HFF-Myc (cell line): ENCODE measurements around the gene LYG1.
A peak's percentile ranks its signal among the peaks of the same experiment; 100 is the strongest.
"Not testable (repeated sequence)": the region's sequence is repeated elsewhere in the genome, so short reads cannot be mapped to it uniquely, and the experiment has no call there.

Experiments used
- DNase-seq: peaks from one replicate; pipeline ENCODE4 v3.0.0-alpha.2; 2011; ENCODE audit warnings: low read depth; ENCODE audit errors: extremely low read depth
- H3K4me3 ChIP-seq: replicated peaks from 2 replicates; pipeline ENCODE4 v1.5.1; 2011; ENCODE audit warnings: low read depth, mild to moderate bottlenecking, control low read depth, low read length
- CTCF ChIP-seq: IDR thresholded peaks from 2 replicates; pipeline ENCODE4 v1.5.1; 2012; ENCODE audit warnings: mild to moderate bottlenecking, low read depth, low read length, control low read depth; ENCODE audit errors: missing control alignments

Gene LYG1

GRCh38 chr2:99297994-99298393, 3.0 kb downstream of the LYG1 start:
- no peak for DNase-seq
- no peak for TF ChIP-seq CTCF
- no peak overlapping the region for H3K4me3 ChIP-seq

GRCh38 chr2:99285526-99285925, 15.5 kb downstream of the LYG1 start:
- H3K4me3 ChIP-seq, result no peak overlapping the region
- no peak for TF ChIP-seq CTCF
- DNase-seq, result no peak

GRCh38 chr2:99279969-99280695, 20.9 kb downstream of the LYG1 start:
- no peak for DNase-seq
- no peak overlapping the region for H3K4me3 ChIP-seq
- TF ChIP-seq CTCF, result no peak

GRCh38 chr2:99278793-99279291, 22.2 kb downstream of the LYG1 start:
- DNase-seq, result peak; percentile 49
- no peak overlapping the region for H3K4me3 ChIP-seq
- no peak for TF ChIP-seq CTCF

GRCh38 chr2:99278195-99278765, 22.7 kb downstream of the LYG1 start:
- H3K4me3 ChIP-seq, result not testable (repeated sequence)

GRCh38 chr2:99275882-99276281, 25.1 kb downstream of the LYG1 start:
- DNase-seq, result no peak
- no peak overlapping the region for H3K4me3 ChIP-seq
- TF ChIP-seq CTCF, result no peak

More at GRCh38 chr2:99278195-99278765, 22.7 kb downstream of the LYG1 start:
- DNase-seq, result not testable (repeated sequence)

- no peak for TF ChIP-seq CTCF
- no peak overlapping the region for H3K4me3 ChIP-seq
- DNase-seq, result no peak
These were observed 39.8 kb downstream of the LYG1 start for GRCh38 chr2:99261242-99261641.
